SKM-1 (cell line): ENCODE results near the gene JAKMIP3.

Experiments
- DNase-seq: peaks from one replicate; lab custom pipeline; 2025; ENCODE audit not compliant: unreplicated experiment; lab: John Stamatoyannopoulos, UW

The JAKMIP3 gene

GRCh38 chr10:132109341-132110110, 43.8 kb downstream of the JAKMIP3 start:
- DNase-seq: no peak

- DNase-seq: no peak
Measured at GRCh38 chr10:132110111-132110521, 44.4 kb downstream of the JAKMIP3 start.

GRCh38 chr10:132110713-132111112, 45.0 kb downstream of the JAKMIP3 start:
- no peak for DNase-seq

GRCh38 chr10:132111121-132111731, 45.5 kb downstream of the JAKMIP3 start:
- no peak for DNase-seq

- no peak for DNase-seq
Measured at GRCh38 chr10:132111871-132112341, 46.2 kb downstream of the JAKMIP3 start.

- no peak for DNase-seq
Measured at GRCh38 chr10:132112611-132113010, 46.9 kb downstream of the JAKMIP3 start.

GRCh38 chr10:132113206-132113605, 47.5 kb downstream of the JAKMIP3 start:
- DNase-seq: no peak

- DNase-seq: no peak
Measured at GRCh38 chr10:132113766-132114365, 48.1 kb downstream of the JAKMIP3 start.

- no peak for DNase-seq
Measured at GRCh38 chr10:132114953-132115520, 49.3 kb downstream of the JAKMIP3 start.
